GM12865 (cell line): ENCODE results near the gene FRMPD4.

Source experiments
- DNase-seq: peaks from one replicate; pipeline ENCODE4 v3.0.0; 2010; ENCODE audit warnings: low read depth
- H3K4me3 ChIP-seq: 2 replicates; pipeline ENCODE4 v1.5.1; 2011; ENCODE audit warnings: mild to moderate bottlenecking, low read depth, low read length, control low read depth
- TF ChIP-seq, protein P1 (sequence below): IDR thresholded peaks from 2 replicates; pipeline ENCODE4 v1.5.1; 2011; ENCODE audit warnings: low read length, control low read depth, low read depth, inconsistent platforms; ENCODE audit not compliant: insufficient read depth; ENCODE audit errors: missing control alignments

The FRMPD4 gene

DNA sequence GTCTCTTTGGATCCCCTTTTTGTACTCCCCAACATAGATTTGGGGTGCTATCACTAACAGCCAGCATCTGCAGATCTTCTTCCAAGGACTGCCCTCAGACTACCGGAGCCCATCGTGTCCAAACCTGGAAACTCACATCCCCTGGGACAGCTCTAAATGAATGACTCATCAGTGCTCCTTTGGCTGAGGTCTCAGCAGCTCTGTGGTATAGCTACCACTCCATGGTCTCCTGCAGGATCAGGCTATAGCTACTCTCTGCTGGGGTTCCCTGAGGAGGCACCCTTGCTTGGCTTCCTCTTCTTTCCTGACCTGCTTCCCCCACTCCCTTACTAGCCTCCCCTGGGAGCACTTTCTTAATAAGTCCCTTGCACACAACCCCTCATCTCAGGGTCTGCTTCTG lies 555.5 kb downstream of the FRMPD4 start:
- H3K4me3 ChIP-seq, result no peak overlapping the region
- DNase-seq, result no peak
- TF ChIP-seq, protein P1, sequence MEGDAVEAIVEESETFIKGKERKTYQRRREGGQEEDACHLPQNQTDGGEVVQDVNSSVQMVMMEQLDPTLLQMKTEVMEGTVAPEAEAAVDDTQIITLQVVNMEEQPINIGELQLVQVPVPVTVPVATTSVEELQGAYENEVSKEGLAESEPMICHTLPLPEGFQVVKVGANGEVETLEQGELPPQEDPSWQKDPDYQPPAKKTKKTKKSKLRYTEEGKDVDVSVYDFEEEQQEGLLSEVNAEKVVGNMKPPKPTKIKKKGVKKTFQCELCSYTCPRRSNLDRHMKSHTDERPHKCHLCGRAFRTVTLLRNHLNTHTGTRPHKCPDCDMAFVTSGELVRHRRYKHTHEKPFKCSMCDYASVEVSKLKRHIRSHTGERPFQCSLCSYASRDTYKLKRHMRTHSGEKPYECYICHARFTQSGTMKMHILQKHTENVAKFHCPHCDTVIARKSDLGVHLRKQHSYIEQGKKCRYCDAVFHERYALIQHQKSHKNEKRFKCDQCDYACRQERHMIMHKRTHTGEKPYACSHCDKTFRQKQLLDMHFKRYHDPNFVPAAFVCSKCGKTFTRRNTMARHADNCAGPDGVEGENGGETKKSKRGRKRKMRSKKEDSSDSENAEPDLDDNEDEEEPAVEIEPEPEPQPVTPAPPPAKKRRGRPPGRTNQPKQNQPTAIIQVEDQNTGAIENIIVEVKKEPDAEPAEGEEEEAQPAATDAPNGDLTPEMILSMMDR, result no peak

DNA sequence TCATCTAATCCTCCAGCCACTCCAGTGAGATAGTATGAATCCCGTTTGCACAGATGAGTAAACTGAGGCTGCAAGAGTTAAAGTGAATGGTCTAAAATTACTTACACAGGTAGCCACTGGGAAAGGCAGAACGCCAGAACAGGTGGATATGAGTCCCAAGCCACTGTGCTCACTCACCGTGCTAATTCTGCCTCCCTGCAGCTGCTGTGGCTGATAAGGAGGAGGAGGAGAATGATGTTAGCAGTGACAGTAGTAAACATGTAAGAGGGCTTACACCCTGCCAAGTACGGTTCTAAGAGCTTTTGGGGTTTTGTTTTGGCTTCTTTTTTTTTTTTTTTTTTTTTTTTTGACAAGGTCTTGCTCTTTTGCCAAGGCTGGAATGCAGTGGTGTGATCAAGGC lies 562.5 kb downstream of the FRMPD4 start:
- TF ChIP-seq, protein P1, result no peak
- H3K4me3 ChIP-seq, result no peak overlapping the region
- DNase-seq, result no peak

DNA sequence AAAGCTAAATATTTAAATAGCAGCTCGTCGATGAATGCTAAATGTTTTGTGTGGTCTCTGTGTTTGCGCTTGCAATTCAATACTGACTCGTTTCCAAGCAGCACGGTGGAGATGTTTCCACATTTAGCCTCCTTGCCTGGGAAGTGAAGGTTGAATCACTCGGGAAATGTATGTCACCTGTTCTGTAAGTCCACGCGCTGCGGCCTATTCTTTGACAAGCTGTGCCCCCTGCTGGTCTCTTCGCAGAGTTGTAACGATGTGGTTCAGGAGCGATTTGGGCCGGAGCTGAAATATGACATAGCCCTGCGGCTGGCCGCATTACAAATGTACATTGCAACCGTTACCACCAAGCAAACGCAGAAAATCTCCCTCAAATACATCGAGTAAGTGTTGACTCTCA lies 563.4 kb downstream of the FRMPD4 start:
- no peak overlapping the region for H3K4me3 ChIP-seq
- TF ChIP-seq, protein P1, result peak; percentile 59
- peak; percentile 71 for DNase-seq

DNA sequence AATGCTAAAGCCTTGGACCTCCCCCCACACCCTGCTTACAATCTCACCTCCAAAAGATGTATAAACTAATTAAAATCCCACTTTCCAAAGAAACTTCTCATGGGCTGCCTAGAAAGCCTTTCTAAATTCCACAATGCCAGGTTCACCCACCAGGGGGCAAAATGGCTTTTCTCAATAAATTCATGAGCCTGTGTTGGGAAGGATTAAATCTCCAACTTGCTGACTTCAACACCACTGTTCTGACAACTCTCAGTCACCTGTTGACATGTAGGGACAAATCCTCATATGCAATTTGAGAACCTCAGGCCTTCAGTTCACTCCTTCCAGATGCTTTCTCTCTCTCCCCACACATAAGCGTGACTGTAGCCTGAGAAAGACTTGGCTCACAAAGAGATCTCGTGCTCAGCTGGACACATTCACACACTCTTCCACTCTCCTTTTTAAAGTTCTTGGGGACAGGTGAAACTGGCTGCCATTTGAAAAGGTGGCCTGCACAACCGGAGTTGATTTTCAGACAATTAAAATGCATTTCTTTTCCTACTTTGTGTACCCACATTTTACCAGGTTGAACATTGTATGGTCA lies 564.3 kb downstream of the FRMPD4 start:
- H3K4me3 ChIP-seq, result no peak overlapping the region
- DNase-seq, result peak; percentile 1
- TF ChIP-seq, protein P1, result peak; percentile 9

DNA sequence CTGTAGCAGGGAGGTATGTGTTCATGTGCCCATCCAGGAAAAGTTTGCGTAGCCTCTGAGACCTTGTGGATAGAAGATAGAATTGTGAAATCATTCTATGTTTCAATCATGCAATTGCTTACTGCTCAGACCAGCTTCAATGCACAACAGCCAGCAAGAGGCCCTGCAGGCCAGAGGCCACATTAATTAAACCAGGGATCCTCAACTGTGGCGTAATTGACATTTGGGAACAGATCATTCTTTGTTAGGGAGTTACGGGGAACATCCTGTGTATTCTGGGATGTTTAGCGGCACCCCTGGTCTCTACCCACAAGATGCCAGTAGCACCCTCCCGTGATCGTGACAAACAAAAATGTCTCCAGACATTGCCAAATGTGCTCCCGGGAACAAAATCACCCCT lies 566.4 kb downstream of the FRMPD4 start:
- H3K4me3 ChIP-seq, result no peak overlapping the region
- TF ChIP-seq, protein P1, result no peak
- DNase-seq, result no peak

DNA sequence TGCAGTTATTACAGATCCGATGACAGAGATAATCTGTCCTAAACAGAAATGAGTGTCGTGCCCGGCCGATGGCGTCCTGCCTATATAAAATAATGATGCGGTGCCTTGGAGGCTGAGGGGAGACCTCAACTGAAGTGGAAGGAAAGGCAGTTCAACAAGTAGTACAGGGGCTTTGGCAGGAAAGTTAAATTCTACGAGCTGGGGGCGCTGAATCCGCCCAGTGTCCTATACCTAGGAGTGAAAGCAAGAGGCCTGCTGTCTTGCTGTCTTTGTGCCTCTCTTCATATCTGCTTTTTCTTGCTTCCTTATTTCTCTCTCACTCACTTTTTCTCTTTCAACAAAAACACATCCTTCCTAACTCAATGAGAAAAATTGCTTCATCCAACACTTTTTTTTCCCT lies 570.8 kb downstream of the FRMPD4 start:
- H3K4me3 ChIP-seq, result no peak overlapping the region
- TF ChIP-seq, protein P1, result no peak
- DNase-seq, result no peak

DNA sequence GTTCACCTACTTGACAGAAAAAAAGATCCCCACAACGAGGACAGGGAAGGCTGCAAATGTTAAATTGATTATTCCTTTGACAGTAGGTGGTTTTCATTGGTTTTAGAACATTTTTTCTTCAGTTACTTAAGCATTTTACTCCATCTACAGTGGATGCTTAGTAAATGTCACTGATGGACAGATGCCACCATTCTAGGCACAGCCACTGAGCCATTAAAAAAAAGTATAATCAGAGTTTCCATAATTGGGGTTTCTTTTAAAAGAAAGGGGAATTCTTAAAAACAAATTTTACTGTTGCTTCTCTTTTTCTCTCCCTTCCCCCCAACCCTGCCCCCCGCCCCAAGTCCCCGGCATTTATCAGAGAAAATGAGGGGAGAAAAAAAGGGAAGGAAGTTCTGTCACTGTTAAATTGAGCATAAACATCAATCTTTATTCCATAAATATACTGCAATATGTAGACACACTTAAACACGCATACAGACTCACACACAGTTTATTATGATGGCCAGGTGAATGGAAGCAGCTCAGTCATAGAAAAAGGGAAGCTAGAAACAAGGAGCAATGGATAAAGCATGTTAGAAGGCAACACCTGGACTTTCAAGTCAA lies 573.3 kb downstream of the FRMPD4 start:
- TF ChIP-seq, protein P1, result no peak
- no peak for DNase-seq
- H3K4me3 ChIP-seq, result no peak overlapping the region
